ENCODE data around the gene LRG1.

- TF ChIP-seq POLR2AphosphoS5 (IDR thresholded peaks at IDR 0.05; ENCODE audit: low read depth, low read length) = no peak
- TF ChIP-seq TAF1 (IDR thresholded peaks at IDR 0.05; ENCODE audit: low read depth, low read length) = no peak
- no peak for TF ChIP-seq SPI1 (IDR thresholded peaks at IDR 0.05; ENCODE audit: low read depth, low read length)
- TF ChIP-seq POLR2A (IDR thresholded peaks at IDR 0.05; ENCODE audit: low read depth, low read length) = no peak
- TF ChIP-seq POU2F2 (IDR thresholded peaks at IDR 0.05; ENCODE audit: low read depth, low read length) = no peak
- no peak for TF ChIP-seq PAX5 (IDR thresholded peaks at IDR 0.05; ENCODE audit: insufficient read depth, low read length, severe bottlenecking)
Observed at GRCh38 chr19:4516939-4517300, 22.9 kb downstream of the LRG1 start.

Data from GM12891 (cell line).